K562 (cell line): Measurements from ENCODE around the gene PRRT2. TPM values are rescaled to one million over a fixed set of nuclear protein-coding genes. Genes with fewer than 3 reads are reported as not detected.

ENCODE experiments used
- C11orf30 ChIP-seq: fragments of 450-650 bp; IDR thresholded peaks from 2 replicates; pipeline ENCODE4 v1.6.1; 2016; ENCODE audit warnings: low read depth, mild to moderate bottlenecking
- CBX2 ChIP-seq: fragments of 200-600 bp; sonication (generic); IDR thresholded peaks from one replicate; pipeline ENCODE4 v1.6.1; 2012; ENCODE audit warnings: mild to moderate bottlenecking, low read length, inconsistent platforms; ENCODE audit not compliant: insufficient read depth, poor library complexity, severe bottlenecking
- GATAD2B ChIP-seq: fragments of 450-650 bp; IDR thresholded peaks from 2 replicates; pipeline ENCODE4 v1.6.1; 2017; ENCODE audit warnings: mild to moderate bottlenecking, borderline replicate concordance
- GMEB1 ChIP-seq: fragments of 250-450 bp; sonication (Bioruptor Pico); IDR thresholded peaks from 2 replicates; pipeline ENCODE4 v1.4.0; 2020; ENCODE audit warnings: mild to moderate bottlenecking
- MEIS2 ChIP-seq: fragments of 450-650 bp; IDR thresholded peaks from 2 replicates; pipeline ENCODE4 v1.6.1; 2014; ENCODE audit warnings: mild to moderate bottlenecking; ENCODE audit not compliant: partially characterized antibody
- MNT ChIP-seq, 2 experiments: fragments of 450-650 bp; conservative IDR thresholded peaks; 2 replicates each; pipeline ENCODE4 v1.6.1; 2017; ENCODE audit warnings: mild to moderate bottlenecking in 2 of 2, moderate library complexity in 2 of 2
- RAD51 ChIP-seq: fragments of 450-650 bp; IDR thresholded peaks from 2 replicates; pipeline ENCODE4 v1.7.1; 2016; ENCODE audit warnings: low read depth, mild to moderate bottlenecking, borderline replicate concordance
- SIRT6 ChIP-seq: IDR thresholded peaks from one replicate; pipeline ENCODE4 v1.6.1; 2012; ENCODE audit warnings: low read depth, mild to moderate bottlenecking, control low read depth, inconsistent platforms, low read length, moderate library complexity
- ZNF140 ChIP-seq: fragments of 250-450 bp; sonication (Bioruptor Pico); IDR thresholded peaks from 2 replicates; pipeline ENCODE4 v1.8.0; 2021; ENCODE audit warnings: moderate library complexity, mild to moderate bottlenecking, inconsistent platforms
- ZNF316 ChIP-seq: fragments of 450-650 bp; IDR thresholded peaks from 2 replicates; pipeline ENCODE4 v1.6.1; 2016
- polyA plus RNA-seq, 8 experiments: library from polyadenylated mRNA; depleted of rRNA in 4 of 8; stranded (reverse) in 5 of 8; unstranded in 3 of 8; fragments of >200 nt; fragmentation: Nextera tagmentation in 2 of 8; fragmentation: Illumina TruSeq in 1 of 8; extraction: Ambion mirVana in 2 of 8; extraction: Trizol in 1 of 8; gene quantifications; 2 replicates each; pipeline versions ENCODE4 v1.2.1 to v1.2.3, GENCODE V29; 2011 to 2014; ENCODE audit warnings: inconsistent platforms in 1 of 8, missing spikeins in 1 of 8
- total RNA-seq, 7 experiments: library from RNA; depleted of rRNA in 6 of 7; stranded (reverse); fragments of >200 nt in 6 of 7; fragmentation: Illumina TruSeq in 2 of 7; extraction: Trizol in 2 of 7; gene quantifications; 2 replicates each; pipeline versions ENCODE4 v1.2.1 to v1.2.3, GENCODE V29; 2011 to 2021; ENCODE audit warnings: low replicate concordance in 1 of 7

Gene PRRT2
- total and polyA plus RNA-seq, 9 of the 15 experiments (the other 6 are each of a cell fraction or from before 2014, with no cell fraction given): 0.11 to 1.0 (median 0.42) TPM; not detected in 2

DNA sequence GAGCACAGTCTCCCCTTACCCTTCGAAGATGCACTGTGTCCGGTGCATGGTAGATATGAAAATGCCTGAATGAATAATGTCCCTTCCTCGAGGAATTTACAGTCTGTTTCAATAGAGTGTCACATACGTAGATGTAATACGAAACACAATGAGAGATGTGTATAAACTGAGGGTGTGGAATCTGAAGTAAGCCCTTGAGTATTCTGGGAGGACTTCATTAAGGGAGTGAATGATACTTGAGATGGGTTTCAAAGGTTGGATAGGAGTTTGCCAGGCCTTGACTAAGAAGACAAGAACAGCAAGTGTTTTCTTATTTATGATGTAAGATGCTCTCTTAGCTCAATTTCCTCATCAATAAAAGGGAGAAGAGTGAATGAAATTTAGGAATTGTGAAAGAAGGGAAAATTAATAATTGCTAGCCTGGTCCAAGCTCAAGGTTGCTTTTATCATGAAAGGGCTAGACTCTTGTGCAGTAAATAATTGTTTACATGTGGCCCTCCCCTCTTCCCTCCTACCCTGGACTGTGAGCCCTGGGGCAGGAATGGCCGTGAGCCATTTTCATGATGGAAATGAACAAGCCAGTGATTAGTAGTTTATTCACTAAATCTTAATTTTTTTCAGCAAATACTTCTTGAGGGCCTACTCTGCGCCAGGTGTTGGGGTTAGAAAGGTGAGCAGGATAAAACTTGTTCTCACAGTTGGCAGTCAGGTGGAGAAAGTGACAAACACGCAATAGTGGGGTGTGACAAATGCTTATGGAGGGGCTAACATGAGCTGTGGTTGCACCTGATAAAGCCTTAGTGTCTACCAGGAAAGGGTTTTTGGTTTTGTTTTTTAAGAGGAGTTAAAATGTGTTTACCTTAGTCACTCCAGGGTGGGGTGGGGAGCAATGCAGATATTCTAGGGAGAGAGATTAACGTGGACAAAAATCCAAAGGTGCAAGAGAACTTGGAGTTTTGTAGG, 19.9 kb upstream of the PRRT2 start (continued):
- 0 out of 4 replicates have a peak, but pooled peaks of 1 of the 2 experiments have one; percentile 3 for TF ChIP-seq MNT (conservative IDR thresholded peaks at IDR 0.05)
- TF ChIP-seq GATAD2B: no peak
- peak; percentile 25 for TF ChIP-seq MEIS2
- no peak for TF ChIP-seq CBX2
- no peak for TF ChIP-seq SIRT6
- TF ChIP-seq C11orf30: no peak
- no peak for TF ChIP-seq RAD51
- TF ChIP-seq ZNF140 (CRISPR knock-in tag): no peak
- 0 out of 2 replicates have a peak, but pooled peaks have one; percentile 12 for TF ChIP-seq ZNF316
- TF ChIP-seq GMEB1 (CRISPR knock-in tag): no peak
